T-helper 2 cell treated with Interferon-gamma antibody and Interleukin-4, amounts not matched to agents 5 μg/mL and 100 μg/mL, for 36 hours (primary cell): Measurements from ENCODE around the gene MYCN.
"Not testable (repeated sequence)": the region's sequence is repeated elsewhere in the genome, so short reads cannot be mapped to it uniquely, and the experiment has no call there.

Experiments
- DNase-seq: peaks from one replicate; pipeline ENCODE4 v3.0.0; 2021; ENCODE audit warnings: low spot score
- H3K27ac Mint-ChIP-seq: one replicate; pipeline ENCODE4 v1.8.0; 2021; ENCODE audit warnings: mild to moderate bottlenecking, mixed read lengths
- H3K27me3 Mint-ChIP-seq: one replicate; pipeline ENCODE4 v1.8.0; 2021; ENCODE audit warnings: low read depth, mixed read lengths
- H3K36me3 Mint-ChIP-seq: one replicate; pipeline ENCODE4 v1.8.0; 2021; ENCODE audit warnings: low read depth, mixed read lengths
- H3K4me1 Mint-ChIP-seq: one replicate; pipeline ENCODE4 v1.8.0; 2021; ENCODE audit warnings: low read depth, mixed read lengths
- H3K4me3 Mint-ChIP-seq: one replicate; pipeline ENCODE4 v1.8.0; 2022; ENCODE audit warnings: mild to moderate bottlenecking, moderate library complexity, mixed read lengths
- H3K9me3 Mint-ChIP-seq: one replicate; pipeline ENCODE4 v1.8.0; 2021; ENCODE audit warnings: mixed read lengths

Gene MYCN

GRCh38 chr2:15901095-15901807 lies 39.1 kb upstream of the MYCN start:
- Mint-ChIP-seq H3K9me3 (peaks cover 17% of the 10 kb centered on the region), H3K4me1 (no peaks in the 10 kb centered on the region)

GRCh38 chr2:15901808-15902130 lies 38.6 kb upstream of the MYCN start:
- no peak for DNase-seq
- Mint-ChIP-seq H3K4me1 (no peaks in the 10 kb centered on the region), H3K27me3 (no peaks in the 10 kb centered on the region), H3K9me3 (peaks cover 12% of the 10 kb centered on the region), H3K4me3 (no peak overlapping the region), H3K27ac (no peak overlapping the region), H3K36me3 (no peaks in the 10 kb centered on the region)

More at GRCh38 chr2:15901095-15901807, 39.1 kb upstream of the MYCN start:
- H3K4me3 Mint-ChIP-seq = no peak overlapping the region
- DNase-seq = no peak
- H3K27me3 Mint-ChIP-seq = no peaks in the 10 kb centered on the region
- H3K27ac Mint-ChIP-seq = no peak overlapping the region
- no peaks in the 10 kb centered on the region for H3K36me3 Mint-ChIP-seq

GRCh38 chr2:15903910-15904309 lies 36.4 kb upstream of the MYCN start:
- not testable (repeated sequence) for H3K4me1 Mint-ChIP-seq, H3K27ac Mint-ChIP-seq, H3K27me3 Mint-ChIP-seq, H3K4me3 Mint-ChIP-seq, H3K36me3 Mint-ChIP-seq, DNase-seq, H3K9me3 Mint-ChIP-seq

- DNase-seq = no peak
- Mint-ChIP-seq H3K9me3 (peaks cover 3% of the 10 kb centered on the region), H3K36me3 (no peaks in the 10 kb centered on the region), H3K4me3 (no peak overlapping the region), H3K4me1 (no peaks in the 10 kb centered on the region), H3K27me3 (no peaks in the 10 kb centered on the region), H3K27ac (no peak overlapping the region)
Measured at GRCh38 chr2:15905267-15905645, 35.1 kb upstream of the MYCN start.

- no peak for DNase-seq
- Mint-ChIP-seq H3K9me3 (peaks cover 3% of the 10 kb centered on the region), H3K27ac (no peak overlapping the region), H3K27me3 (no peaks in the 10 kb centered on the region), H3K36me3 (no peaks in the 10 kb centered on the region), H3K4me1 (no peaks in the 10 kb centered on the region), H3K4me3 (no peak overlapping the region)
Measured at GRCh38 chr2:15905986-15906491, 34.3 kb upstream of the MYCN start.

GRCh38 chr2:15906778-15907177 lies 33.6 kb upstream of the MYCN start:
- Mint-ChIP-seq H3K9me3 (no peaks in the 10 kb centered on the region), H3K27ac (no peak overlapping the region), H3K36me3 (no peaks in the 10 kb centered on the region), H3K4me3 (no peak overlapping the region), H3K27me3 (no peaks in the 10 kb centered on the region), H3K4me1 (no peaks in the 10 kb centered on the region)
- no peak for DNase-seq

GRCh38 chr2:15907461-15908324 lies 32.7 kb upstream of the MYCN start:
- H3K9me3 Mint-ChIP-seq = no peaks in the 10 kb centered on the region
- H3K36me3 Mint-ChIP-seq = no peaks in the 10 kb centered on the region

GRCh38 chr2:15908371-15908770 lies 32.0 kb upstream of the MYCN start:
- Mint-ChIP-seq H3K9me3 (no peaks in the 10 kb centered on the region), H3K4me3 (no peak overlapping the region), H3K27ac (no peak overlapping the region), H3K4me1 (no peaks in the 10 kb centered on the region), H3K36me3 (no peaks in the 10 kb centered on the region), H3K27me3 (no peaks in the 10 kb centered on the region)
- DNase-seq = no peak

More at GRCh38 chr2:15907461-15908324, 32.7 kb upstream of the MYCN start:
- Mint-ChIP-seq H3K27ac (no peak overlapping the region), H3K4me3 (no peak overlapping the region), H3K27me3 (no peaks in the 10 kb centered on the region), H3K4me1 (no peaks in the 10 kb centered on the region)
- DNase-seq = no peak

GRCh38 chr2:15909157-15909556 lies 31.2 kb upstream of the MYCN start:
- H3K4me3 Mint-ChIP-seq = no peak overlapping the region
- no peaks in the 10 kb centered on the region for H3K36me3 Mint-ChIP-seq
- no peak overlapping the region for H3K27ac Mint-ChIP-seq
- DNase-seq = no peak
- no peaks in the 10 kb centered on the region for H3K27me3 Mint-ChIP-seq
- H3K4me1 Mint-ChIP-seq = no peaks in the 10 kb centered on the region
- H3K9me3 Mint-ChIP-seq = no peaks in the 10 kb centered on the region

- no peak overlapping the region for H3K4me3 Mint-ChIP-seq
- H3K27ac Mint-ChIP-seq = no peak overlapping the region
- H3K4me1 Mint-ChIP-seq = no peaks in the 10 kb centered on the region
- DNase-seq = no peak
- no peaks in the 10 kb centered on the region for H3K9me3 Mint-ChIP-seq
- no peaks in the 10 kb centered on the region for H3K36me3 Mint-ChIP-seq
- H3K27me3 Mint-ChIP-seq = no peaks in the 10 kb centered on the region
Measured at GRCh38 chr2:15909736-15910135, 30.6 kb upstream of the MYCN start.

GRCh38 chr2:15911270-15911669 lies 29.1 kb upstream of the MYCN start:
- H3K9me3 Mint-ChIP-seq, H3K27me3 Mint-ChIP-seq, DNase-seq, H3K4me1 Mint-ChIP-seq, H3K4me3 Mint-ChIP-seq, H3K36me3 Mint-ChIP-seq, H3K27ac Mint-ChIP-seq: not testable (repeated sequence)

GRCh38 chr2:15911686-15912085 lies 28.7 kb upstream of the MYCN start:
- H3K4me1 Mint-ChIP-seq = no peaks in the 10 kb centered on the region
- H3K4me3 Mint-ChIP-seq = no peak overlapping the region
- H3K27ac Mint-ChIP-seq = no peak overlapping the region
- H3K36me3 Mint-ChIP-seq = no peaks in the 10 kb centered on the region
- H3K27me3 Mint-ChIP-seq = no peaks in the 10 kb centered on the region
- no peaks in the 10 kb centered on the region for H3K9me3 Mint-ChIP-seq
- no peak for DNase-seq

GRCh38 chr2:15912203-15912602 lies 28.1 kb upstream of the MYCN start:
- Mint-ChIP-seq H3K27ac (no peak overlapping the region), H3K27me3 (no peaks in the 10 kb centered on the region), H3K36me3 (no peaks in the 10 kb centered on the region), H3K4me1 (no peaks in the 10 kb centered on the region), H3K9me3 (no peaks in the 10 kb centered on the region), H3K4me3 (no peak overlapping the region)
- DNase-seq = no peak

GRCh38 chr2:15913146-15913545 lies 27.2 kb upstream of the MYCN start:
- Mint-ChIP-seq H3K4me3 (no peak overlapping the region), H3K27me3 (no peaks in the 10 kb centered on the region), H3K9me3 (no peaks in the 10 kb centered on the region), H3K4me1 (no peaks in the 10 kb centered on the region), H3K36me3 (no peaks in the 10 kb centered on the region), H3K27ac (no peak overlapping the region)
- no peak for DNase-seq
